ENCODE measurements around the gene METRNL. TPM values are rescaled to one million over a fixed set of nuclear protein-coding genes. Genes with fewer than 3 reads are reported as not detected.
A peak's percentile ranks its signal among the peaks of the same experiment; 100 is the strongest.
"Not testable (repeated sequence)": the region's sequence is repeated elsewhere in the genome, so short reads cannot be mapped to it uniquely, and the experiment has no call there.

Gene METRNL
- total RNA-seq, 1 donor from 2014 or later = 79.9 TPM

- Histone ChIP-seq H3K27me3 (no peaks in the 10 kb centered on the region), H3K4me3 (no peak overlapping the region), H3K36me3 (peaks cover 7% of the 10 kb centered on the region), H3K4me1 (no peaks in the 10 kb centered on the region), H3K9me3 (no peaks in the 10 kb centered on the region), H3K27ac (no peak overlapping the region)
- intact Hi-C loops (cut with DNase I) = no loop called here
- ATAC-seq = no peak
- no peak for DNase-seq
- no peak for TF ChIP-seq CTCF (IDR thresholded peaks at IDR 0.05)
These were observed 43.7 kb upstream of the METRNL start for GRCh38 chr17:83035722-83036121.

GRCh38 chr17:83036193-83036592, 43.2 kb upstream of the METRNL start:
- DNase-seq = peak; percentile 40
- Histone ChIP-seq H3K4me3 (no peak overlapping the region), H3K9me3 (peaks cover 1% of the 10 kb centered on the region), H3K36me3 (peaks cover 7% of the 10 kb centered on the region), H3K27me3 (no peaks in the 10 kb centered on the region), H3K4me1 (no peaks in the 10 kb centered on the region), H3K27ac (no peak overlapping the region)
- intact Hi-C loops (cut with DNase I) = no loop called here
- TF ChIP-seq CTCF (IDR thresholded peaks at IDR 0.05) = no peak
- no peak for ATAC-seq

GRCh38 chr17:83036666-83037065, 42.7 kb upstream of the METRNL start:
- no peak for TF ChIP-seq CTCF (IDR thresholded peaks at IDR 0.05)
- H3K27me3 ChIP-seq = no peaks in the 10 kb centered on the region
- intact Hi-C loops (cut with DNase I) = no loop called here
- H3K4me1 ChIP-seq = no peaks in the 10 kb centered on the region
- H3K36me3 ChIP-seq = peaks cover 7% of the 10 kb centered on the region
- peak; percentile 20 for DNase-seq
- peaks cover 4% of the 10 kb centered on the region for H3K9me3 ChIP-seq
- no peak overlapping the region for H3K4me3 ChIP-seq
- no peak for ATAC-seq
- no peak overlapping the region for H3K27ac ChIP-seq

- peaks cover 4% of the 10 kb centered on the region for H3K9me3 ChIP-seq
- intact Hi-C loops (cut with DNase I) = no loop called here
- no peak for TF ChIP-seq CTCF (IDR thresholded peaks at IDR 0.05)
- H3K36me3 ChIP-seq = peaks cover 7% of the 10 kb centered on the region
- ATAC-seq = no peak
- DNase-seq = peak; percentile 42
- no peak overlapping the region for H3K4me3 ChIP-seq
- H3K4me1 ChIP-seq = no peaks in the 10 kb centered on the region
- H3K27me3 ChIP-seq = no peaks in the 10 kb centered on the region
- H3K27ac ChIP-seq = no peak overlapping the region
These were observed 42.1 kb upstream of the METRNL start for GRCh38 chr17:83037084-83037873.

GRCh38 chr17:83037874-83038165, 41.6 kb upstream of the METRNL start:
- no peak for TF ChIP-seq CTCF (IDR thresholded peaks at IDR 0.05)
- DNase-seq = peak; percentile 15

GRCh38 chr17:83038983-83039382, 40.4 kb upstream of the METRNL start:
- H3K36me3 ChIP-seq; intact Hi-C loops (cut with DNase I); H3K27ac ChIP-seq; ATAC-seq; H3K4me1 ChIP-seq; H3K27me3 ChIP-seq; H3K4me3 ChIP-seq; H3K9me3 ChIP-seq: not testable (repeated sequence)
- peak; percentile 27 for DNase-seq

More at GRCh38 chr17:83037874-83038165, 41.6 kb upstream of the METRNL start:
- H3K4me1 ChIP-seq = no peaks in the 10 kb centered on the region
- no peak overlapping the region for H3K4me3 ChIP-seq
- peaks cover 4% of the 10 kb centered on the region for H3K9me3 ChIP-seq
- peaks cover 7% of the 10 kb centered on the region for H3K36me3 ChIP-seq
- H3K27ac ChIP-seq = no peak overlapping the region
- intact Hi-C loops (cut with DNase I) = no loop called here
- H3K27me3 ChIP-seq = no peaks in the 10 kb centered on the region
- ATAC-seq = no peak

All from upper lobe of right lung (tissue), 1 donor.